ENCODE data around the gene ZNF23.

The ZNF23 gene

DNA sequence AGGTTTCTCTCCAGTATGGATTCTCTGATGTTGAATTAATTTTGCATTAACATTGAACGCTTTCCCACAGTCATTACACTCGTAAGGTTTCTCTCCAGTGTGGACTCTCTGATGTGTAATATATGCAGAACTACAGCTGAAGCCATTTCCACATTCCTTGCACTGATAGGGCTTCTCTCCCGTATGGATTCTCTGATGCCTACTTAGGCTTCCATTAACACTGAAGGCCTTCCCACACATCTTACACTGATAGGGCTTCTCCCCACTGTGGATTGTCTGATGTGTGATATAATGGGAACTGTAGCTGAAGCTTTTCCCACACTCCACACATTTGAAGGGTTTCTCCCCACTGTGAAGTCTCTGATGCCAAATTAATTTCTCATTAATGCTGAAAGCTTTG, 13.0 kb downstream of the ZNF23 start:
- DNase-seq: no peak
- TF ChIP-seq CTCF (IDR thresholded peaks at IDR 0.05; ENCODE audit: low read depth, low read length): no peak
- Histone ChIP-seq H3K9me3 (0 out of 2 replicates have a peak, but pooled peaks cover 3% of the 10 kb centered on the region), H3K4me3 (ENCODE audit: low read depth, low read length) (no peak overlapping the region), H3K27me3 (no peaks in the 10 kb centered on the region), H3K36me3 (peaks cover 32% of the 10 kb centered on the region), H3K4me1 (no peaks in the 10 kb centered on the region)

DNA sequence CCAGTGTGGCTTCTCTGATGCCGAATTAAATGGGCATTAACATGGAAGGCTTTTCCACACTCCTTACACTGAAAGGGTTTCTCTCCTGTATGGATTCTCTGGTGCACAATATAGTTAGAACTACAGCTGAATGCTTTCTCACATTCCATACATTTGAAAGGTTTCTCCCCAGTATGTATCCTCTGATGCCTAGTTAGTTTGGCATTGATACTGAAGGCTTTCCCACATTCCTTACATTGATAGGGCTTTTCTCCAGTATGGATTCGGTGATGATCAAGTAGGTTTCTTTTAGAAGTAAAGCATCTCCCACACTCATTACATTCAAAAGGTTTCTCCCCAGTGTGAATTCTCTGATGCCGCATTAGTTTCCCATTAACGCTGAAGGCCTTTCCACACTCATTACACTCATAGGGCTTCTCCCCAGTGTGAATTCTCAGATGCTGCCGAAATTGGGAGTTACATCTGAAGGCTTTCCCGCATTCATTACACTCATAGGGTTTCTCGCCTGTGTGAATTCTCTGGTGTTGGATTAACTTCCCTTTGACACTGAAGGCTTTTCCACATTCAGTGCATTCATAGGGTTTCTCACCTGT, 13.7 kb downstream of the ZNF23 start:
- Histone ChIP-seq H3K36me3 (peaks cover 32% of the 10 kb centered on the region), H3K4me1 (no peaks in the 10 kb centered on the region), H3K4me3 (ENCODE audit: low read depth, low read length) (no peak overlapping the region), H3K9me3 (0 out of 2 replicates have a peak, but pooled peaks cover 3% of the 10 kb centered on the region), H3K27me3 (no peaks in the 10 kb centered on the region)
- no peak for TF ChIP-seq CTCF (IDR thresholded peaks at IDR 0.05; ENCODE audit: low read depth, low read length)
- DNase-seq: no peak

GRCh38 chr16:71443714-71444113, 18.3 kb downstream of the ZNF23 start:
- no peaks in the 10 kb centered on the region for H3K27me3 ChIP-seq
- H3K36me3 ChIP-seq: peaks cover 8% of the 10 kb centered on the region
- DNase-seq: no peak
- TF ChIP-seq CTCF (IDR thresholded peaks at IDR 0.05; ENCODE audit: low read depth, low read length): no peak
- H3K4me1 ChIP-seq: no peaks in the 10 kb centered on the region
- H3K4me3 ChIP-seq (ENCODE audit: low read depth, low read length): no peak overlapping the region
- no peaks in the 10 kb centered on the region for H3K9me3 ChIP-seq

DNA sequence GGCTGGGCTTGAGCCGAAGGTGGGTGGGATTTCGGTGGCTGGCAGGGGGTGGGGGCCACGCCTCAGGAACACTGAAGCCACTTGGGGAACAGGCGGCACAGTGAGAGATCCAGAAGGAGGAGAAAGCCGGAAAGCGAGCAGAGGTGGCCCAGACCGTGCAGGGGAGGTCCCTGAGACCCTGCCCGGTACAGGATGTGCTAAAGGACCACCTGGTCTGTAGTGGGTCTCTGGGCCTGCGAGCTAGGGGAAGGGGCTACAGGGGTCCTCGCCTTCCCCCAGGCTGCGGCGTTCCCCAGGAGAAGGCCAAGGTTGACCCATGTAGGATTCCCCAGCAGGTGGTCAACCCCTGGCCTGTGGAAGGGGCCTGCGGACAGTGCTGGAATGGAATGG, 20.0 kb downstream of the ZNF23 start, which contains the start of gene TLE7:
Gene TLE7 (minus strand): TSS at position 4 of the 390 bp plus-strand sequence. CDS start 8,730 bp downstream, outside the sequence.
- DNase-seq: no peak
- Histone ChIP-seq H3K27me3 (no peaks in the 10 kb centered on the region), H3K9me3 (no peaks in the 10 kb centered on the region), H3K36me3 (no peaks in the 10 kb centered on the region), H3K4me1 (no peaks in the 10 kb centered on the region), H3K4me3 (ENCODE audit: low read depth, low read length) (no peak within 1 kb of the TSS)
- no peak for TF ChIP-seq CTCF (IDR thresholded peaks at IDR 0.05; ENCODE audit: low read depth, low read length)

- Histone ChIP-seq H3K4me1 (no peaks in the 10 kb centered on the region), H3K9me3 (no peaks in the 10 kb centered on the region), H3K36me3 (no peaks in the 10 kb centered on the region), H3K4me3 (ENCODE audit: low read depth, low read length) (no peak overlapping the region), H3K27me3 (0 out of 2 replicates have a peak, but pooled peaks cover 3% of the 10 kb centered on the region)
- peak; percentile 17; the same call in 1 of the 2 replicates for TF ChIP-seq CTCF (IDR thresholded peaks at IDR 0.05; ENCODE audit: low read depth, low read length)
- peak; percentile 32 for DNase-seq
These were observed 20.5 kb downstream of the ZNF23 start for GRCh38 chr16:71441348-71442050.
